Measurements from ENCODE around the gene ASL. TPM values are rescaled to one million over a fixed set of nuclear protein-coding genes. Genes with fewer than 3 reads are reported as not detected.
"Not testable (repeated sequence)": the region's sequence is repeated elsewhere in the genome, so short reads cannot be mapped to it uniquely, and the experiment has no call there.

Gene ASL
- total RNA-seq, 2 donors from 2014 or later, result 9.2 to 13.0 TPM

DNA sequence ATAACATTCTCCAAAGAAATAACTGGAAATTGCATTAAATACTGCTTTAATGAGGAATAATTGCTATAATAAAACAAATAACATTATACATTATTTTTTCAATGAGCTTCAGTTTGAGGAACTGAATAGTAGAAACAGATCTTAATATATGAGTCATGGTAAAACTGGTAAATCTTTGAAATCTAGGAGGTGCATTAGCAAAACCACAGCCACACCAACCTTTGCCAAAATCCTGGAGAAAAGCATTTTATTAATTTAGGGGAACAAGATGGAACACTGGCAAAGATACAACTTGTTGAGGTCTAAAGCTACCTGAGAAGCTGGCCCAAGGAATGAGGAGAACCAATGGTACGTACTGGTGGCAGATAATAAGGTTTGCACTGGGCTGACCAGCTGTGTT is 5.4 kb upstream of the ASL start:
- H3K27ac ChIP-seq, result no peak overlapping the region
- H3K4me3 ChIP-seq, result no peak overlapping the region
- H3K9me3 ChIP-seq, result no peaks in the 10 kb centered on the region
- TF ChIP-seq CTCF (IDR thresholded peaks at IDR 0.05), result no peak
- H3K36me3 ChIP-seq, result no peaks in the 10 kb centered on the region
- H3K4me1 ChIP-seq, result peaks cover 0 to 4% of the 10 kb centered on the region in 2 donors
- DNase-seq (ENCODE audit: low spot score), result no peak
- H3K27me3 ChIP-seq, result no peaks in the 10 kb centered on the region

DNA sequence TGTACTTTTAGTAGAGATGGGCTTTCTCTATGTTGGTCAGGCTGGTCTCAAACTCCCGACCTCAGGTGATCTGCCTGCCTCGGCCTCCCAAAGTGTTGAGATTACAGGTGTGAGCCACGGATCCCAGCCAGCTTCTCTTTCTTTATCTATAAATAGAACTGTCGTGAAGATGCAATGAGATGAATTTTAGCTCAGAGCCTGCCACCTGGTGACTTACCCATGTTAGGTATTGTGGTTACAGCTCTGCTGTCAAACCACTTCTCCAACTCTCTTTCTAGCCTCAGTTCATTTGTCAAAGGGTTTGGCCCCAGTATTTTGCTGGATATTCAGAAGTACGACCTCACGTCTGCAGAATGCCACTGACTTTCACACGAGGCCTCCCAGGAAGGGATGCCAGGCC is 3.4 kb upstream of the ASL start:
- H3K27me3 ChIP-seq; H3K4me3 ChIP-seq; DNase-seq (ENCODE audit: low spot score); H3K27ac ChIP-seq; H3K9me3 ChIP-seq; H3K36me3 ChIP-seq: not testable (repeated sequence)
- H3K4me1 ChIP-seq, result peaks cover 0 to 16% of the 10 kb centered on the region in 2 donors

GRCh38 chr7:66076462-66077329 is 1.1 kb downstream of the ASL start:
- H3K36me3 ChIP-seq, result no peaks in the 10 kb centered on the region
- DNase-seq (ENCODE audit: low spot score), result no peak
- no peak for TF ChIP-seq CTCF (IDR thresholded peaks at IDR 0.05)
- no peaks in the 10 kb centered on the region for H3K9me3 ChIP-seq
- H3K27ac ChIP-seq, result peak overlapping the region in 1 of 2 donors; percentile 73
- H3K4me1 ChIP-seq, result peaks cover 0 to 16% of the 10 kb centered on the region in 2 donors
- H3K27me3 ChIP-seq, result no peaks in the 10 kb centered on the region
- H3K4me3 ChIP-seq, result peak overlapping the region; percentile 88 to 89

- no peak overlapping the region for H3K4me3 ChIP-seq
- DNase-seq (ENCODE audit: low spot score), result no peak
- H3K27me3 ChIP-seq, result no peaks in the 10 kb centered on the region
- no peak overlapping the region for H3K27ac ChIP-seq
- TF ChIP-seq CTCF (IDR thresholded peaks at IDR 0.05), result no peak
- no peaks in the 10 kb centered on the region for H3K36me3 ChIP-seq
- H3K4me1 ChIP-seq, result peaks cover 0 to 16% of the 10 kb centered on the region in 2 donors
- no peaks in the 10 kb centered on the region for H3K9me3 ChIP-seq
These were observed 2.4 kb downstream of the ASL start for GRCh38 chr7:66078067-66078466.

DNA sequence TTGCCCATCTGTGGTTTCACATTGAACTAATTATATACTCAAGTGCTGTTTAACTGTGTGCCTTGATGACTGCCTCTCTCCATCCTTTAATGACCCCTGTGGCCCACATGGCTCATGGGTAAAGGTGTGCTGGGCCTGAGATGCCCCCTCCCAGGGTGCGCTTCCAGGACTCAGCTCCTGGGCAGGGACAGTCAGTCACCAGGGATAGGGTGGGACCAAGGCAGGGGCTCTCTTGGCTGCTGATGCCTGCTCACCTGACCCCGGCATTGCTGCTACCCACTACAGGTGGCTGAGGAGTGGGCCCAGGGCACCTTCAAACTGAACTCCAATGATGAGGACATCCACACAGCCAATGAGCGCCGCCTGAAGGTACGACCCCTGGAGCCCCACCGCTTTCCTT is 6.5 kb downstream of the ASL start:
- Histone ChIP-seq H3K4me1 (no peaks in the 10 kb centered on the region), H3K36me3 (no peaks in the 10 kb centered on the region), H3K9me3 (no peaks in the 10 kb centered on the region), H3K27ac (no peak overlapping the region), H3K4me3 (no peak overlapping the region), H3K27me3 (no peaks in the 10 kb centered on the region)
- TF ChIP-seq CTCF (IDR thresholded peaks at IDR 0.05), result no peak
- DNase-seq (ENCODE audit: low spot score), result no peak

DNA sequence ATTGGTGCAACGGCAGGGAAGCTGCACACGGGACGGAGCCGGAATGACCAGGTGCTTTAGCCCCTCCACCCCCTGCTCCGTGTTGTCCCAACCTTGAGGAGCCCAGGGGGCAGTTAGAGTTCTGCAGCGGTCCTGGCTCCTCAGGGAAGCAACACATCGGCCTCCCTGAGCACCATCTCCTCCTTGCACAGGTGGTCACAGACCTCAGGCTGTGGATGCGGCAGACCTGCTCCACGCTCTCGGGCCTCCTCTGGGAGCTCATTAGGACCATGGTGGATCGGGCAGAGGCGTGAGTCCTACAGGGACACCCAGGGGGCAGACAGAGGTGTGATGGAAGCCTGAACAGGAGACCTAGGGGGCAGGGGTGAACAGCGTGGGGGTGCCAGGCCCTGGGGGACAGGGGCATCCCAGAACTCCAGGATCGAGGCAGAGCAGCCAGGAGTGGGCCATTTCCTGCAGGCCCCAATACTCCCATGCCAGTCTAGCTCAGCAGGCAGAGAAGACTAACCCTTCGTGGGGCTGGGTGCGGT is 7.3 kb downstream of the ASL start:
- Histone ChIP-seq H3K4me3 (no peak overlapping the region), H3K27me3 (no peaks in the 10 kb centered on the region), H3K36me3 (no peaks in the 10 kb centered on the region), H3K4me1 (no peaks in the 10 kb centered on the region), H3K27ac (no peak overlapping the region), H3K9me3 (no peaks in the 10 kb centered on the region)
- TF ChIP-seq CTCF (IDR thresholded peaks at IDR 0.05), result no peak
- no peak for DNase-seq (ENCODE audit: low spot score)

All from right atrium auricular region (tissue), 2 donors.